ENCODE results near the gene SLC16A12.

Gene SLC16A12

DNA sequence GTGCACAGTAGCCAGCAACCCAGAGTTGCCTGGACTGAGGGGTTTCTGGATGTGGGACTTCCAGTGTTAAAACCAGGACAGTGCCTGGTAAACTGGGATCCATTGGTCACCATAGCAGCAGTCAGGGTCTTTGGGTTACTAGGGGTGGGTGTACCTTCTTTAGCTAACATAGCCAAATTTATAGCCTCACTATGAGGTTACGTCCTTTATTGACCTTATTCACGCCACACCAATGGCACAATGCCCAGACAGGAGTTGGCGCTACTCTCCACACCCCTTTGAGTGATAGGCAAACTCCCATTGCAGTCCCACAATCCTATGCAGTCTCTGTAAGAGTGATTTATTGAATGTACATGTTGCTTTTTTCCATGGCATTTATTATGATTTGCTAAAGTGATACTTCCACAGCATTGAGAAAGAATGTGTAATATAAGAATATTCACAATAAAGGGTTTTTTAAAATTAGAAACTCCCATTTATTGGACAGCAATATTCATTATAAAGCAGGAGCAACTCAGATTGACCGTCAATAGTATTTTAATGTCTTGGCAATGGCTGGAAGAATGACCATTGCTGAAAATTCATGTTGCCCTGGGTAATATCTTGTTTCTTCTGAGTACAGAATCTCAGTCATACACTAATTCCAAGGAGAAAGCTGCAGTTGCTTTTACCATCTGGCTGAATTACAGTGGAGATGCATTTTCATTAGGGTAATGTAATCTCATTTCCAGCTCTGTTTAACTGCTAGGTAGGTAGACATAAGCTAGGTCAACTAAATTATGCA, 95.0 kb downstream of the SLC16A12 start:
- POLR2A ChIA-PET = interaction anchor here (0.6 kb wide), 1 partner anchor 464 kb away, joined by 3 read pairs; no protein-coding TSS in a partner anchor
- CTCF ChIA-PET = interaction anchor here (1.7 kb wide), 1 partner anchor 11 kb away, joined by 5 read pairs; no protein-coding TSS in a partner anchor
- TF ChIP-seq, protein P1, sequence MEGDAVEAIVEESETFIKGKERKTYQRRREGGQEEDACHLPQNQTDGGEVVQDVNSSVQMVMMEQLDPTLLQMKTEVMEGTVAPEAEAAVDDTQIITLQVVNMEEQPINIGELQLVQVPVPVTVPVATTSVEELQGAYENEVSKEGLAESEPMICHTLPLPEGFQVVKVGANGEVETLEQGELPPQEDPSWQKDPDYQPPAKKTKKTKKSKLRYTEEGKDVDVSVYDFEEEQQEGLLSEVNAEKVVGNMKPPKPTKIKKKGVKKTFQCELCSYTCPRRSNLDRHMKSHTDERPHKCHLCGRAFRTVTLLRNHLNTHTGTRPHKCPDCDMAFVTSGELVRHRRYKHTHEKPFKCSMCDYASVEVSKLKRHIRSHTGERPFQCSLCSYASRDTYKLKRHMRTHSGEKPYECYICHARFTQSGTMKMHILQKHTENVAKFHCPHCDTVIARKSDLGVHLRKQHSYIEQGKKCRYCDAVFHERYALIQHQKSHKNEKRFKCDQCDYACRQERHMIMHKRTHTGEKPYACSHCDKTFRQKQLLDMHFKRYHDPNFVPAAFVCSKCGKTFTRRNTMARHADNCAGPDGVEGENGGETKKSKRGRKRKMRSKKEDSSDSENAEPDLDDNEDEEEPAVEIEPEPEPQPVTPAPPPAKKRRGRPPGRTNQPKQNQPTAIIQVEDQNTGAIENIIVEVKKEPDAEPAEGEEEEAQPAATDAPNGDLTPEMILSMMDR (IDR thresholded peaks at IDR 0.05; ENCODE audit: insufficient read depth, low read length, missing control alignments) = no peak
- no peak for DNase-seq (ENCODE audit: low read depth, low spot score)
- H3K4me3 ChIP-seq (ENCODE audit: low read depth, low read length) = no peak overlapping the region

DNA sequence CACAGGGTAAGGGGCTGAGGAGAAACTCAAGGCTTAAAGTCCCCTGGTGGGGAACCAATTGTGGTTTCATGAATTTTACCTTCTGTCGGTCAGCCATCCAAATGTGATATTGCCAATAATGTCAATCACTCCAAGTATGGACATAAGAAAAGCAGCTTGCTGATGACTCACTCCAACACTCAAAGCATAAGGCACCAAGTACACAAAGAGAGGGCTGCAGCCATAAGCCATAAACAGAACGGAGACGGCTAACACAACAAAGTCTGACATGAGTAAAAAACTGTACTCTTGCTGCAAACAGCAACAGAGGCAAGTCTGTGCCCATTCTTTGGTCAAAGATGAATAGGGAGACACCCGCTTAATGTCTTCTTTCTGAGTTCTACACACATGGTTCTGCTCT, 96.9 kb downstream of the SLC16A12 start:
- DNase-seq (ENCODE audit: low read depth, low spot score) = no peak
- H3K4me3 ChIP-seq (ENCODE audit: low read depth, low read length) = no peak overlapping the region
- ChIA-PET POLR2A (no interaction called here), CTCF (interaction anchor here (1.1 kb wide), 1 partner anchor 126 kb away, joined by 4 read pairs; no protein-coding TSS in a partner anchor)
- TF ChIP-seq, protein P1 (IDR thresholded peaks at IDR 0.05; ENCODE audit: insufficient read depth, low read length, missing control alignments) = no peak

DNA sequence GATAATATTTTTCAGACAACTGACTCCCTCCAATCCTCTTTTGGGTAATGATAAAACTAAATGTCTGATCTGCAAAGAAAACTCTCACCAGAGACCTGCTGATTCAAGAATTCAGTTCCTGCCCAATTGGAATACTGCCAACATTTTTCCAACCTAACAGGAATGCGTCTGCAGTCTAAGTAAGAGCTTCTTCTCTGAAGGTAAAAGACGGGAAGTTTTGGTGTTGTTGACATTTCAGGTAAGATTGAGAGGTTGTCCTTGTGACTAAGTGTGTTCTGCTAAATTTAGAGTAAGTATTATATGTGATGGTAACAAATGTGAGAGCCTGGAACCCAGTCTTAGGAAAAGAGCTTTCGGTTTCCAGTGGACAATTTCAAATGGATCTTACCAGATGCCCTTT, 103.4 kb downstream of the SLC16A12 start:
- TF ChIP-seq, protein P1 (IDR thresholded peaks at IDR 0.05; ENCODE audit: insufficient read depth, low read length, missing control alignments) = no peak
- ChIA-PET POLR2A (no interaction called here), CTCF (interaction anchor here (1.0 to 2.4 kb wide), 8 partner anchors 13 to 149 kb away, joined by 3 to 13 read pairs (median 4); no protein-coding TSS in a partner anchor)
- H3K4me3 ChIP-seq (ENCODE audit: low read depth, low read length) = no peak overlapping the region
- DNase-seq (ENCODE audit: low read depth, low spot score) = no peak

DNA sequence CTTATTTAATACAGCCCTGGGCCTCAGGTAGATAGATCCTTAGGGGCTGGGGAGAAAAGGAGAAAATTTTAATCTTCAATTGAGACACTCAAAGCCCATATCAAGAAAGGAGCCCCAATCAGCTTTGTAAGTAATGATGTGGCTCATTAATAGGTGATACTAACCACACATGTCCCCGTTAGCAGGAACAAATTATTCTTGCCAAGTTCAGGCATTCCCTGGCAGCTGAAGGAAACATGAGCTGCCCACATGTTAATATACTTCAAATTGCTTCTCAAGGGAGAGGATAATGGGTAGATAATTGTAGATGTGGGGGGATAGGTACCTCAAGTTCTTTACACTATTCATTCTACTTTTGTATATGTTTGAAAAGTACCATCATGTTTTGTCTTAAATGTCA, 106.5 kb downstream of the SLC16A12 start:
- TF ChIP-seq, protein P1 (IDR thresholded peaks at IDR 0.05; ENCODE audit: insufficient read depth, low read length, missing control alignments) = no peak
- DNase-seq (ENCODE audit: low read depth, low spot score) = no peak
- ChIA-PET POLR2A (no interaction called here), CTCF (interaction anchor here (0.8 to 8.9 kb wide), 6 partner anchors 123 to 214 kb away, joined by 3 to 100 read pairs (median 38); no protein-coding TSS in a partner anchor)
- no peak overlapping the region for H3K4me3 ChIP-seq (ENCODE audit: low read depth, low read length)

DNA sequence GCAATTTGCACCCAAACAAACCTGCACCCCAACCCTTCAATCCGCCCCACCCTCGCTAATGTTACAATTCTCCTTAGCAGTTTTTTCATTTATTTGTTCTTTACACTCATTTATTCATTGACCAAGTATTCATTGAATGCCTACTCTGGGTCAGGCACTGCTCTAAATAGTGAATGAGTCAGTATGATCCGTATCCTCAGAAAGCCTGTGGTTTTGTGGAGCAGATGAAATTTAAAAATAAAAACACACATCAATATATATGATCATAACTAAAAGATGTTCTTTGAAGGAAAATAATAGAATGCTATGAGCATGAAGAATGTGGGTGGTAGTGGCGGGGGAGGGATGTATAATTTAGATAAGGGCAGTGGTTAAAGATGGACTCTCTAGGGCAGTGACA, 107.8 kb downstream of the SLC16A12 start:
- CTCF ChIA-PET = interaction anchor here (1.0 to 8.9 kb wide), 8 partner anchors 10 to 154 kb away, joined by 3 to 100 read pairs (median 23); no protein-coding TSS in a partner anchor
- no peak for DNase-seq (ENCODE audit: low read depth, low spot score)

More for the DNA sequence above, 107.8 kb downstream of the SLC16A12 start:
- POLR2A ChIA-PET = no interaction called here
- H3K4me3 ChIP-seq (ENCODE audit: low read depth, low read length) = no peak overlapping the region
- TF ChIP-seq, protein P1 (IDR thresholded peaks at IDR 0.05; ENCODE audit: insufficient read depth, low read length, missing control alignments) = no peak
